Left ventricle myocardium superior (tissue), 1 donor: ENCODE results near the gene GAL3ST3. TPM values are rescaled to one million over a fixed set of nuclear protein-coding genes. Genes with fewer than 3 reads are reported as not detected.

Experiments used
- ATAC-seq: fragments of 200-7000 bp; cut with Tn5 transposase; one replicate; pipeline ENCODE4 v1.9.1; 2020; ENCODE audit warnings: mild to moderate bottlenecking, moderate library complexity
- DNase-seq: peaks from one replicate; pipeline ENCODE4 v3.0.0-alpha.2; 2020
- intact Hi-C: fragments of 100-400 bp; cut with micrococcal nuclease; formaldehyde crosslinking; loops from one replicate; pipeline ENCODE4 v1.11.0; 2022
- total RNA-seq: library from RNA; stranded (reverse); fragmentation: NEBNext Ultra II Directional; extraction: Animal tissue kit (Norgen Biotek cat#: 25700); gene quantifications from one replicate; pipeline ENCODE4 v1.2.1, GENCODE V29; 2021
- donor health status: DM: no; HTN: yes; CAD: no; lungs with severe emphysema.

GAL3ST3 gene
- total RNA-seq, 1 donor from 2014 or later, result 3.5 TPM

- DNase-seq (peak; percentile 79), ATAC-seq (peak; percentile 22)
- intact Hi-C loops, result no loop called here
These were observed 21.8 kb upstream of the GAL3ST3 start for GRCh38 chr11:66070604-66071380.

- ATAC-seq (peak; percentile 83), DNase-seq (peak; percentile 92)
- intact Hi-C loops, result no loop called here
These were observed 21.0 kb upstream of the GAL3ST3 start, which contains the start of gene PACS1 for GRCh38 chr11:66069715-66070603. TSS of gene PACS1 (plus strand) at chr11:66070272. CDS start at chr11:66070487, 215 bp downstream.

- intact Hi-C loops, result no loop called here
- ATAC-seq (peak; percentile 64), DNase-seq (peak; percentile 66)
These were observed 20.2 kb upstream of the GAL3ST3 start for GRCh38 chr11:66068923-66069714.

- intact Hi-C loops, result no loop called here
- ATAC-seq, result peak; percentile 43
- peak; percentile 83 for DNase-seq
These were observed 19.3 kb upstream of the GAL3ST3 start for GRCh38 chr11:66068154-66068821.

DNA sequence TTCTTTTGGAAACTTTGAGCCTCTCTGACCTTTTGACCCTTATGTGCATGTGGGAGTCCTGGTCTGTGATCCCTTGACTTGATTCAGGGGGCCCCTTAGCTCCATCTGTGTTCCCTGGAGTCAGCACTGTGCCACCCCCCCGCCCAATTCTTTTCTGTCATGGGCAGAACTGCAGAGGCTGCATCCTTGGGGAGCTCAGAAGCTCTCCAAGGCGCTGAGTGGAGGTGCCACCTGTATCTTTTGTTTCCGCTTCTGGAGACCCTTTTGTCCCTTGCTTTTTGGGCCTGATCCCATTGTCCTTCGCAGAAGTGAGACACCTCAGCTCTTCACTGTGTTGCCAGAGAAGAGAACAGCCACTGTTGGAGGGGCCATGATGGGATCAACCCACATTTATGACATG is 18.7 kb upstream of the GAL3ST3 start:
- no peak for DNase-seq
- no peak for ATAC-seq
- intact Hi-C loops, result no loop called here

- DNase-seq (no peak), ATAC-seq (no peak)
- intact Hi-C loops, result no loop called here
These were observed 17.8 kb upstream of the GAL3ST3 start for GRCh38 chr11:66066751-66067150.

GRCh38 chr11:66064571-66064970 is 15.6 kb upstream of the GAL3ST3 start:
- intact Hi-C loops, result no loop called here
- no peak for DNase-seq
- ATAC-seq, result no peak

DNA sequence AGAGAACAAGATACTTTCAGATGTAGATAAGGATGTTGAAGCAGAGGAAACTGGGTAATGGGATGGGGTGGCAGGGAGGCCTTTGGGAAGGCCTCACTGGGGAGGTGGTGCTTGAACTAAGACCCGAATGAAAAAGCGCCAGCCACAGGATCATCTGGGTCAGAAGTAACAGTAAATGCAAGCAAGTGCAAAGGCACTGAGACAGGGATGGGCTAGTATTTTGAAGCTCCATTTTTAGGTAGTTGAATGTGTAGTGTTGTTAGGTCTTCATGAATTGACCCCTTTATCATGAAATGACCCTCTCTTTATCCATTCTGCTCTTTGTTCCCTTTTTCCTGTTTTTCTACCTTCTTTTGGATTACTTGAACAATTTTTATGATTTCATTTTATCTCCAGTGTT is 14.9 kb upstream of the GAL3ST3 start:
- intact Hi-C loops, result no loop called here
- DNase-seq, result no peak
- no peak for ATAC-seq

- DNase-seq, result no peak
- intact Hi-C loops, result no loop called here
- ATAC-seq, result no peak
These were observed 13.4 kb upstream of the GAL3ST3 start for GRCh38 chr11:66062408-66062807.

- no peak for ATAC-seq
- intact Hi-C loops, result no loop called here
- no peak for DNase-seq
These were observed 12.3 kb upstream of the GAL3ST3 start for GRCh38 chr11:66061268-66061667.

GRCh38 chr11:66059966-66060680 is 11.2 kb upstream of the GAL3ST3 start:
- intact Hi-C loops, result no loop called here
- ATAC-seq (no peak), DNase-seq (no peak)

GRCh38 chr11:66056501-66056900 is 7.5 kb upstream of the GAL3ST3 start:
- no peak for DNase-seq
- intact Hi-C loops, result no loop called here
- no peak for ATAC-seq

DNA sequence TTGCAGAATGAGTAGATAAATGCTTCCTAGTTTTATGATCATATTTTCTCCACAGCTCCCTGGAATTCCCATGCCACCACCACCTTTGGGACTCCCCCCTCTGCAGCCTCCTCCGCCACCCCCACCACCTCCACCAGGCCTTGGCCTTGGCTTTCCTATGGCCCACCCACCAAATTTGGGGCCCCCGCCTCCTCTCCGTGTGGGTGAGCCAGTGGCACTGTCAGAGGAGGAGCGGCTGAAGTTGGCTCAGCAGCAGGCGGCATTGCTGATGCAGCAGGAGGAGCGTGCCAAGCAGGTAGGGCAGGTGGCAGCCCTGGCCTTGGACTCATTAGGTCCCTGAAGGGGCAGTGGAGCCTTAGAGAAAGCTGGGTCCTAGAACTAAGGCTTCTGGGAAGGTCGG is 6.1 kb upstream of the GAL3ST3 start:
- ATAC-seq, result no peak
- intact Hi-C loops, result no loop called here
- DNase-seq, result no peak

GRCh38 chr11:66052664-66052982 is 3.7 kb upstream of the GAL3ST3 start:
- DNase-seq (no peak), ATAC-seq (no peak)
- intact Hi-C loops, result no loop called here

GRCh38 chr11:66051766-66052663 is 3.1 kb upstream of the GAL3ST3 start, which contains the start of gene SF3B2:
TSS of gene SF3B2 (plus strand) at chr11:66052364. CDS start at chr11:66052385, 21 bp downstream.
- ATAC-seq (peak; percentile 97), DNase-seq (peak; percentile 99)
- intact Hi-C loops, result no loop called here

GRCh38 chr11:66051371-66051765 is 2.4 kb upstream of the GAL3ST3 start:
- intact Hi-C loops, result no loop called here
- ATAC-seq, result no peak

GRCh38 chr11:66050581-66051231 is 1.7 kb upstream of the GAL3ST3 start:
- DNase-seq (no peak), ATAC-seq (no peak)
- intact Hi-C loops, result no loop called here

More at GRCh38 chr11:66051371-66051765, 2.4 kb upstream of the GAL3ST3 start:
- DNase-seq, result no peak
